GM19240 (cell line): ENCODE results near the gene B4GALT5.
"Not testable (repeated sequence)": the region's sequence is repeated elsewhere in the genome, so short reads cannot be mapped to it uniquely, and the experiment has no call there.

Experiments used
- DNase-seq: peaks from one replicate; pipeline ENCODE4 v3.0.0; 2011; ENCODE audit warnings: low spot score; ENCODE audit not compliant: insufficient read length

Gene B4GALT5

DNA sequence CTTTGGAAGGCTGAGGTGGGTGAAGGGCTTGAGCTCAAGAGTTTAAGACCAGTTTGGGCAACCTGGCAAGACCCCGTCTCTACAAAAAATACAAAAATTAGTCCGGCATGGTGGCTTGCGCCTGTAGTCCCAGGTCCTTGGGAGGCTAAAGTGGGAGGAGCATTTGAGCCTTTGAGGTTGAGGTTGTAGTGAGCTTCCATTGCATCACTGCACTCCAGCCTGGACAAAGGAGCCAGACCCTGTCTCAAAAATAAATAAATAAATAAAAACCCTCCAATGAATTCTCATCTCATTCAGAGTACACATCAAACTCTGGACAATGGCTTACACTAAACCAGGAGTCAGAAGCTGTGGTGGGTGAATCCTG, 31.8 kb downstream of the B4GALT5 start:
- DNase-seq = no peak

DNA sequence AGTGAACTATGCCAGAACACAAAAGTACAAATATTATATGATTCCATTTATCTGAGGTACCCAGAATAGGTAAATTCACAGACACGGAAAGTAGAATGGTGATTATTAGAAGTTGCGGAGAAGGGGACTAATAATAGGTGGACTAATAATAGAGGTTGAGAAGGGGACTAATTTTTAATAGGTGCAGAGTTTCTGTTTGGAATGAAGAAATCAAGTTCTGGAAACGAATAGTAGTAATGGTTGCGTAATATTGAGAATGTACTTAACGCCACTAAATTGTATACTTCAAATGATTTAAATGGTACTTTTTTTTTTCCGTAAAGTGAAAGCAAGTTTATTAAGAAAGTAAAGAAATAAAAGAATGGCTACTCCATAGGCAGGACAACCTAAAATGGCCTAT, 33.2 kb downstream of the B4GALT5 start:
- no peak for DNase-seq

DNA sequence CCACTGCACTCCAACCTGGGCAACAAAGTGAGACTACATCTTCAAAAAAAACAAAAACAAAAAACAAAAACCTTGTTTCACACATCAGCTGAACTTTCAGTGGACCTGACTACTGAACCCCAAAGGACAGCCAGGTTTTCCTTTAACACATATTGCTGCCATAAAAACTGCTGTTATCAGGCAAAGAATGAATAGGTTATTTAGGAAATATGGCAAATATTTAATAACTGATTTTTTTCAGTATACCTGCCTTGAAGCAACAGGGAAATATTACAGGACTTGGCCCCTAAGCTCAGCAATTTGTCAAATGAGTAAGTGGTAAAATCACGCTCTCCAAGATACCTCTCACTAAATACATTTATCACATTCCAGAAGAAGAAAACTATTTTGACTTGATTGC, 34.0 kb downstream of the B4GALT5 start:
- DNase-seq = no peak

DNA sequence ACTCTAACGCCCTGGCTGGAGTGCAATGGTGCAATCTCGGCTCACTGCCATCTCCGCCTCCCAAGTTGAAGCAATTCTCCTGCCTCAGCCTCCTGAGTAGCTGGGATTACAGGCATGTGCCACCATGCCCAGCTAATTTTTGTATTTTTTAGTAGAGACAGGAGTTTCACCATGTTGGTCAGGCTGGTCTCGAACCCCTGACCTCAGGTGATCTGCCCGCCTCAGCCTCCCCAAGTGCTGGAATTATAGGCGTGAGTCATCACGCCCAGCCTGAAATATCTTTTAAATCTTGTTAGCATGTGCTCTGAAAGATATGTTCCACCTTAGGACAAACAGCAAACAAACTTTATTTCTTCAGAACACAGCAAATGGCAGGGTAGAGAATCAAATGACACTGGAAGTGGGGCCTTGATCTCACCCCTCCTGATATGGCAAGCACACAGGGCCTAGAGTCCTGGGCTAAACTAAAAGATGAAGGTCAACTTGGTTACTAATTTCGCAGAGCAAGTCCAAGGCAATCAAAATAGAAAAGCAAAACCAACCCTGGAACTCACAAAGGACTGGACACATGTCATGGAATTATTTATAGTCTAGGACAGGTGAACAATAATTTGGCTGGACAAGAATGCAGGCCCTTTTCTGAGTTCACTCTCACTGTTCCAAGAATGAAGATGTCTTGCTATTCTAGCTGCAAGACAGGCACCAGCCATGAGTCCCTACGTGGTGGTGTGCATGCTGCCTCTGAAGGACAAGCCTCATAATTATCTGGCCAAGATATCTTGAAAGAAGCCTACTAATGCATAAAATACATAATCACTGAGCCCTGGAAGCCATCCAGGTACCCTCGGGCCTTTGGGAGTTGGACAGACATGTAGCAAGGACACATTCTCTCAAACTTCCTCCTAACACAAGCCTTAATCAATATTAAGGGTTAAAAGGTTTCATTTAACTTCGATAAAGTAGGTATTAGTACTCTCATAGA, 35.6 kb downstream of the B4GALT5 start:
- DNase-seq = no peak

DNA sequence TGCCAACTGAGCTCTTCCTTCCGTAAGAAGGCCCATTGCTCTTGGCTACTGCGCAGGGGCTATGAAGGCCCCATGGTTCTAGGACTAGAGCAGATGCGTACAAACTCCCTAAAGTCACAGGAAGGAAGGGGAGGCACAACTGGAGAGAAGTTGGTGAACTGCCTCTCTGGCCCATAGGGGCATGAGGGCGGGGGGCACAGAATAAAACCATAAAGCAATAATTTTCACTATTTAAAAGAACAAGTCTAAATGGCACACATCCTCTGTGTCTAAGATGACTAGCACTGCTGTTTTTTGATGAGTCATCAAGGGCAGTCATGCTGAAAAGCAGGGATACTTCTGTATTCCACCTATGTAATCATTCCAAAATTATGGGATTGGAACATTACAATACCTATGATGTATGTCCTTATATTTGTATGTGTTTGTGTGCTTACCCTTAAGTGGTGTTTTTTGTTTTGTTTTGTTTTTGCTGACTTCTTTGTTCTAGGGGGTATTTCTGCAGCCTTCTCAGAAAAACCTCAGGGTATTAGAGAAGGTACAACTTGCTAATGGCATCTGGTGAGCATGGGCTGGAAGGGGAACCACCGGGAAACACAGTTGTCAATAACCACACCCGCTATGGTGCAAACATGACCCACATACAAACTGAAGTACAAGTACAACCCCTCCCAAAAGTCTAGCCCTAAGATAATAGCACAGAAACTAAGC, 36.9 kb downstream of the B4GALT5 start:
- DNase-seq = no peak

DNA sequence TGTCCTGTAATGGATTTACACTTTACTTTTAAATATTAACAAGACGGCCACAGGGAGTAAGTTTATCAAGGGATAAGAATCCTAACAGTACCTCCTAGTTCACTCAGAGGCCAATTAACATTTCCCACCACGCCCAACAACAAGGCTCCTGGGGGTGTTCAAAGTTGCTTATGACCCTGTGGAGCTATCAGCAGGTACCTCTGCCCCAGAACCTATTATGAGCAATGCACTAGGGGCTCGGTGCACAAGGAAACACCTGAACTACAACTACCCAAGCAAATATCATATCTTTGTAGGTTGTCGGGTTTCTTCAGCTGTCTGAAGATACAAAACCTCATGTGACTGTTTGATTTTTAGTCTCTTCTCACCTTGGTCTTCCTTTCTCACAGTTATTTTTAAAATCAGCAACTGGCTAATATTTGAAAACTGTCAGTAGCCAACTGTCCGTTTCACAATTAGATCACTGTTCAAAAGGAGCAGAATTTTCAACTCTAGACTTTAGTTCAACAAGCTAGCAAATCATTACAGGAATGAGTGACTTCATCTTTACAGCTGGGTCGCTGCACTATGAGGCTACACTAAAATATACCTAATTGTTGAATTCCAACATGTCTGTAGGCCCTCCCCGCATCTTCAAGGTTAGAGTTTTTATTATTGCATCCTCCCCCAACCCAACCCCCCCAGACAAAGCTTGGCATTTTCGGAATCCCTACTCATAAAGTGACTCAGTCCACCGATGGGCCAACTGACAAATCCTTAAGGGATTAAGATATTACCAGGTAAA, 38.1 kb downstream of the B4GALT5 start:
- DNase-seq = no peak

DNA sequence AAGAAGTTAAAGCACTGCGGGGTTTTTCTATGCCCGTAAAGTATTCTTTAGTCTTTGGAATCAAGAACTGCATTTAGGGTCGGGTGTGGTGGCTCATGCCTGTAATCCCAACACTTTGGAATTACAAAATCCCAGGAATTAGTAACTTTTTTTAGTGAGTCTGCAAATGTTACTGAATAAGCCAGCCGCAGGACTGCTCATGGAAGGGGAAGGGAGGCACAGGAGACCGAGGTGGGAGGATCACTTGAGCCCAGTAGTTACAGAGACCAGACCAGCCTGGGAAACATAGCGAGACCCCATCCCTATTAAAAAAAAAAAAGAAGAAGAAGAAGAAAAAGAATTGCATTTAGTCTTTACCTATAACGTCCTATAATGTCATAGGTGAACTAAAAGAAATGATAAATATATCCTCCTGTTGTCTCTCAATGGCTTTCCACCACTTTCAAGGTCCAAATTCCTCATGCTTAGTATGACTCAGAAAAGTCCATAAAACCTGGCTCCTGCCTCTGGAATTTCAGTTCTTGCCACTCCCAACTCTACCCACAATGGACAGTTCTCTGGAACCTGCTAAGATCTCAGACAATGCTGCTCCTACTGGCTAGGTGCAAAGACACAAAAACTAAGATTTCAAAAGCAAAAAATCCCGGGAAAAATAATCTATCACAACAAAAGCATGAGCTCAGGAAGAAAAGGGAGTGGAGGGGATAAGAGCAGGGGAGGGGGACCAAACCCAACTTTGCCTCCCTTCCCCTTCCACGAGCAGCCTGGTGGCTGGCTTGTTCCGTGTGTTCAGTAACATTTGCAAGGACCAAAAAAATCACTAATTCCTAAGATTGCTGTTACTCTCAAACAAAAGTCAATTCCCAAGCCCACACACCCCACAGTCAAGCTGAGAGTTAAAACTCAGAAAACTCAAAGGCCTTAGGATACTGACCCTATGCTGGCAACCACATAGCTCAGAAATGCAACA, 39.0 kb downstream of the B4GALT5 start:
- DNase-seq = no peak

DNA sequence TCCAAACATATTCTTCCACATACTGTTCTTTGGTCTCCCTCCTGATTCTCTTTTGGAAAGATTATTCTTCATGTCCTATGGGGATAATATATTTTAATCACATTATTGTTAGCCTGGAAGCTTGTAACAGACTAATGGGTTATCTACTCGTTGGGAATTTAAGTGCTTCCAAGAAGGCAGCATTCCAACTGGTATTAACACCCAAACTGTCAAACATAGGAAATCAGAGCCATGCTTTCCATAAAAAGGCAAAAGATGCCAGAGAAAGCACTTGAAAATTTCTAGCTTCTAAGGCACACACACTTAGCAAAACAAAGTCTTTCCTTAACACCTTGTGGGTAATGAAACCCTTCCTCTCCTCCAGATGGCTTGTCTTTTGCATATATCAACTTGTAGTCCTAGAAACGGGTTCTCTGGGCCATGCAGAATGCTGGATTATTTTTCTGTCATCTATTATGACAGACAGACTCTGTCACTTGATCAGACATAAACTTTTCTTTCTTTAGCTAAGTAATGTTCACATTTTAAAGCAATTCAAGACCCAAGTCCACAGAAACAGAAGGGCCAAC, 41.5 kb downstream of the B4GALT5 start:
- no peak for DNase-seq

DNA sequence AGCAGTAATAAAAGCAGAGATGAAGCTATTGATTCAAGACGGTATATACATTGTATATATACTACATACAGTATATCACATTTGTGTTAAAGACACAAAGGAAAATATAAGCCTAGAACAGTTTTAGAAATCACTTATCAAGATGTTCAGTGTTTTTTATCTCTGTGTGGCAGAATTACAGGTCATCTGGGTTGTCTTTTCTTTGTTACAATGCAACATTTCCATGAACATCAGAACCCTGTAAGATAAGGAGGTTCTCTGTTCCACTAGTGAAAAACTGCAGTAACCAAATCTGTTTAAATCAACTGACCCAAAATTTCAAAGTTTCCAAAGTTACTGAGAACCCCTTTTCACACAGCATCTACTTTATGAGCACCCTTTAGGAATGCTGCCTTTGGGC, 42.2 kb downstream of the B4GALT5 start:
- no peak for DNase-seq

DNA sequence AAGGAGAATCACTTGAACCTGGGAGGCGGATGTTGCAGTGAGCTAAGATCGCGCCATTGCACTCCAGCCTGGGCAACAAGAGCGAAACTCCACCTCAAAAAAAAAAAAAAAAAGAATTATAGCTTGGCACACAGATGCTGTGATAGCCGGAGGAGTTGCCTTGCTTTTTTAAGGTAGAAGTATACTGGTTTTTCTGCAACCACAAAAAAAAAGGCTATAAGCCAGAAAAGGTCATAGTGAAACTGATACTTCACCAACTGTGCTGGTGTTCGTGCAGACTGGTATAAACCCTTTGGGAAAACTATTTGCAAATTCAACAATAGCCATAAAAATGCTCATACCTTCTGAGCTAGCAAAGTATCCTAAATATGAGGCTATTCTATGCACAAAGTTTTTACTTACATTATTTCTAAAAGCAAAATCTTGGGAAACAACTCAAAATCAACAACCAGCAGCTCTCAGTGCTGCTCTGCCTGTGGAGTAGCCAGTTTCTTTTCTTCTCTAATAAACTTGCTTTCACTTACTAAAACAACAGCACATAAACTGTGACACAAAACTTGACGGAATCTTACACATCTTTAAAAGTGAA, 44.0 kb downstream of the B4GALT5 start:
- no peak for DNase-seq

DNA sequence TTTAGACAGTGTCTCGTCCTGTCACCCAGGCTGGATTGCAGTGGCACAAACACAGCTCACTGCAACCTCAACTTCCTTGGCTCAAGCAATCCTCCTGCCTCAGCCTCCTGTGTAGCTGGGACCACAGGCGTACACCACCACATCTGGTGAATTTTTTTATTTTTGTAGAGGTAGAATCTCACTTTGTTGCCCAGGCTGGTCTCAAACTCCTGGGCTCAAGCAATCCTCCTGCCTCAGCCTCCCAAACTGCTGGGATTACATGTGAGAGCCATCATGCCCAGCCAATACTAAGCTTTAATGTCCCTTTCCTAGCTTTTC, 44.8 kb downstream of the B4GALT5 start:
- not testable (repeated sequence) for DNase-seq

DNA sequence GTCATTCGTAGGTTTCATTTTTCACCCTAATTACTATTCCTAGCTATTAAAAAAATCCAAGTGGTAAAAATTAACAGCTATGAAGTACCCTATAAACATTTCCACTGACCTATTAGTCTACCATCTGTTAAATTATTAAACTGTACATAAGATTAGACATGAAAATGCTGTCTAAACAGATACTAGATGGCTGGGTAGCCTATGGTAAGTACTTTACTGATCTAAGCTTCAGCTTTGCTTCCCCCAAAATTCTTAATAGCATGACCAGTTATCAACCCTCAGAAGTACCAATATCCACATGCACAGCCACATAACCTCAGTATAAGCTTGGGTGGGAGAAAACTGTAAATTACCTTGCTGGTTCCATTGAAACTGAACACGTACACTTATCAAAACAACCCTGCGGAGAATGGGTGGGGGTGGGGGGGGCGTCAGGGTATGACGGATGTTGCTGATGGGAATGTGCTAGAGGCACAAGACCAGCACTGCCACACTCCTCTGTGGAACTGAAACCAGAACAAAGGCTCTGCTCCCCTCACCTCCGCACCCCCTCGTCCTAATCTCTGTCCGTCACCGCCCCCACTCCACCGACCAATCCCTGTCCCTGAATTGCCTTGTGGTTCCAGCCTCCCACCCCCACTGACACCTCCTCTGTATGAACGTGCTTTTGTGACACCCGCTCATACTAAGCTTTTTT, 45.3 kb downstream of the B4GALT5 start:
- DNase-seq = peak; percentile 45

DNA sequence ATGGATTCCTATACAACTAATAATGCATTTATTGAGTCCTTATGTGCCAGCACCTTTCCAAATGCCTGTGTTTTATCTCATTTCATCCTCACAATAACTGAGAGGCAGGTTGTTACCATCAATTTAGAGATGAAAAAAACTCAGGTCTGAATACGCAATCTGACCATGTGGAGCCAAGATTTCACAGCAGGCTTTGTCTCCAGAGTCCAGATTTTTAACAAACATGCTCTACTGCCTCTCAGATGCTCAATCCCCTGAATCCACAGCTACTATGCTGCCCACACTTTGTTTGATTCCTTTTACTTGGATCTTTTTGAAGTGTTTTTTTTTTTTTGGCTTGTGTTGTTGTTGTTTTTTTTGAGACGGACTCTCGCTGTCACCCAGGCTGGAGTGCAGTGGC, 46.8 kb downstream of the B4GALT5 start:
- DNase-seq = no peak

DNA sequence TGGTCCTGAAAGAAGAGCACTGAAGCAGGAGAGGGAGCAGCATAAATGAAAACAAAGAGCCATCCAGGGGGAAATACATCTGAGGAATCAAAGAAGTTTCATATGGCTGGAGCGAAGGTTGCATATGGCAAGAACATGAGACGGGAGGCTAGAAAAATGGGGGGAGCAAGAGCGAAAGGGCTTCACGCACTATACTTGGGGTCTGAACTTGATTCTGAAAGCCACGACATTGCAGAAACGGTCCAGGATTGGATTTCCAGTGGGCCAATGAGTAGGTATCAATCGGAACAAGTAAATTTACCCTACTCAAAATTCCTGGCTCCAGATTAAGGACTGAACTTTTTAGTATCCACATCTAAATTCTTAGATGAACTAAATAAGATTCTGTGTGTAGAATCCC, 47.9 kb downstream of the B4GALT5 start:
- no peak for DNase-seq

DNA sequence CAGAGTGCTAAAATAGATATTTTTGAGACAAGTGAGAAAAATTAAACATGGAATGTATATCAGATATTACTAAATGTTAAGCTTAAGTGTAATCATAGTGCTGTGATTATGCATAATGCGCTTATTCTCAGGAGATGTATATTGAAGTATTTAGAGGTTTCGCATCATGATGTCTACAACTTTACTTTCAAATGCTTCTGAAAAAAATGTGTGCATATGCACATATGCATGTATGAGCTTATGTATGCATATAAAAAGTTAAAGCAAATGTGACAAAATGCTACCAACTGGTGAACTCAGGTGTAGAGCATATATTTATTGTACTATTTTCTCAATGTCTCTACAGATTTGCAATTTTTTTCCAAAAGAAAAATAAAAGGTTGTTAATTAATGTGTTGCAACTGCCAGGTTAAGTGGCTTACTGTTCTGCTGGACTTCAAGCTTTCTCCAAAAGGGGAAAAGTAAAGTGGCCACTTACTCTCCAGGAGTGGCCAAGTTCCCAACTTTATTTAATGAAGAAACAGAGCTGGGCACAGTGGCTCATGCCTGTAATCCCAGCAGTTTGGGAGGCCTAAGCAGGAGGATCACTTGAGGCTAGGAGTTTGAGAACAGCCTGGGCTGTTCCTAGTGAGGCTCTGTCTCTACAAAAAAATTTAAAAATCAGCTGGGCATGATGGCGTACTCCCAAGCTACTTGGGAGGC, 48.9 kb downstream of the B4GALT5 start:
- no peak for DNase-seq

DNA sequence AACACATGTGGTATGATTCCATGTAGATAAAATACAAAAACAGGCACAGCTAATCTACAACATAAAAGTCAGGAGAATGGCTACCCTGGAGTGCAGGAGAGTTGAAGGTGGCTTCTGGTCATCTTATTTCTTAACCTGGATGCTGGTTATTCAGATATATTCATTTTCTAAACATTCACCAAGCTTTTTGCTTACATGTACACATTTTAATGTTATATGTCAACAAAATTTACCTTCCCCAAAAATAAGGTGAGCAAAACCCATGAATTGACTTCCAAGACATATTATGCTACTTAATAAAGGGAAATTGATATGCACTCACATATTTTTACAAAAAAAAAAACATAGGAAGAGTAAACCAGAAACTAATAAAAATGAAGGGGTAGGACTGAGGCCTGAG, 50.6 kb downstream of the B4GALT5 start:
- no peak for DNase-seq

DNA sequence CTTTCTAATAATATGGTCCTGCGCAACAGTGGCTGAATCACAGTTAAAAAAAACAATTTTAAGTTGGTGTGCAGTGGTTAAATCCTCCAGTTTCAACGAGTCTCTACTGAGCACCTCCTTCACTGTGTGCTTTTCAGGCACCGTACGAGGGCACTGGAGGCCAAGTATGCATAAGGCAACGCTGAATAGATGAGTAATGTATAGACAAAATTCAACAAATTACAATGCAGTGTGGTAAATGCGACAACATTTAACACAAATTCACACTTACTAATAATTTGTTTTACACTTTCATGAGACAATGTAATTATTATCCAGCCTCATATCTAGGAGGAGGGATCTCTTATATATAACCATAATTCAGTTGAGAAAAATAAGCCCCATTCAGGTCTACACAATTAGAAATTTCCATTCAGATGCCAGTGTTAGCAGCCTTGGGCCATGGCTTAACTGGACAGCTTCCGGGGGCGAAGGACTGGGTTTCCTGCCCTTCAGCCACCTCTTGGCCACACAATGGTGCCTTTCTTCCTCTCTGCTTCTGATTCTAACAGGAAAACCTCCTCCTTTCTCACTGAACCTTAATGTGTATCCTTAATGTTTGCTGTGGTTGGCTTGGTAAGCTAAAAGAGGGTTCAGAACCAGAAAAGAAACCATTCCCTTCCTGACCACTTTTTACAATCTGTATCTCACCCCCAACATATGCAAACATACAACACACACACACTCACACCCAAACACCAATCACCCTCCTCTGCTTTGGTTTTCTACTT, 51.9 kb downstream of the B4GALT5 start:
- no peak for DNase-seq

DNA sequence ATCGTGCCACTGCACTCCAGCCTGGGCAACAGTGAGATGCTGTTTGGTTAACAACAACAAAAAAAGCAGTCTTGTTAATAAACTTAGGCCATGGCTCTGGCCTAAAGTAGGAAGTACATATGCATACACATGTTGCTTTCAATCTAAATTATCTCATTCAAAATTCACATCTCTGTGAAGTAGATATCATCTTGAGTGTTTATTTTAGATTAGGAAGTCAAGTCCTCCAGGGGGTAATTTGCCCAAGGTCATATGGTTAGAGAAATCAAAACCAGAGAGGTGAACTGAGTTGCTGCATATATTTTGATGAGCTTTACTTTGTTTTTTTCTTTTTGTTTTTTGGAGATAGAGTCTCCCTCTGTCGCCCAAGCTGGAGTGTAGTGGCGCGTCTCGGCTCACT, 52.8 kb downstream of the B4GALT5 start:
- DNase-seq = no peak
